CD14-positive monocyte (primary cell): ENCODE results near the gene NFYC. TPM values are rescaled to one million over a fixed set of nuclear protein-coding genes. Genes with fewer than 3 reads are reported as not detected.

Source experiments
- DNase-seq, 3 donors: peaks; one replicate each; pipeline ENCODE4 v3.0.0-alpha.2; 2011 to 2022
- H2AFZ ChIP-seq: 2 replicates; pipeline ENCODE4 v1.6.0; 2012; ENCODE audit warnings: mild to moderate bottlenecking, low read depth, low read length, inconsistent platforms; ENCODE audit not compliant: insufficient read depth, poor library complexity, severe bottlenecking
- H3K27ac ChIP-seq, 2 donors: 1 replicate in 1 of 2; 2 replicates in 1 of 2; pipeline ENCODE4 v1.5.1; 2012 to 2013; ENCODE audit warnings: low read length in 2 of 2, control low read depth in 1 of 2, inconsistent platforms in 1 of 2, low read depth in 1 of 2, mild to moderate bottlenecking in 1 of 2
- H3K27me3 ChIP-seq, 2 donors: one replicate each; pipeline versions ENCODE4 v1.6.0 to v1.6.1; 2011 to 2013; ENCODE audit warnings: low read length in 2 of 2; ENCODE audit not compliant: control insufficient read depth in 2 of 2, insufficient read depth in 2 of 2
- H3K36me3 ChIP-seq, 2 donors: replicated peaks in 1 of 2; 1 replicate in 1 of 2; 2 replicates in 1 of 2; pipeline versions ENCODE4 v1.5.1 to v1.6.1; 2012 to 2013; ENCODE audit warnings: low read length in 2 of 2, control low read depth in 1 of 2, inconsistent platforms in 1 of 2, mild to moderate bottlenecking in 1 of 2; ENCODE audit not compliant: insufficient read depth in 2 of 2, control insufficient read depth in 1 of 2
- H3K4me1 ChIP-seq, 2 donors: 1 replicate in 1 of 2; 2 replicates in 1 of 2; pipeline versions ENCODE4 v1.5.1 to v1.6.1; 2012 to 2013; ENCODE audit warnings: low read length in 2 of 2, control low read depth in 1 of 2, inconsistent platforms in 1 of 2, mild to moderate bottlenecking in 1 of 2, moderate library complexity in 1 of 2; ENCODE audit not compliant: insufficient read depth in 2 of 2, control insufficient read depth in 1 of 2
- H3K4me2 ChIP-seq: replicated peaks from 2 replicates; pipeline ENCODE3; 2012; ENCODE audit warnings: low read length, moderate library complexity, mild to moderate bottlenecking; ENCODE audit not compliant: poor library complexity, severe bottlenecking; ENCODE audit errors: extremely low read depth
- H3K4me3 ChIP-seq, 3 experiments: fragments of 200-600 bp in 1 of 3; sonication (generic) in 1 of 3; replicated peaks in 1 of 3; 1 replicate in 2 of 3; 2 replicates in 1 of 3; pipeline ENCODE4 v1.5.1; 2011 to 2013; ENCODE audit warnings: low read length in 3 of 3, mild to moderate bottlenecking in 3 of 3, control low read depth in 2 of 3, low read depth in 2 of 3, inconsistent platforms in 1 of 3, moderate library complexity in 1 of 3
- H3K79me2 ChIP-seq: 2 replicates; pipeline ENCODE4 v1.6.0; 2012; ENCODE audit warnings: mild to moderate bottlenecking, control low read depth, inconsistent platforms, low read length, moderate library complexity; ENCODE audit not compliant: insufficient read depth
- H3K9ac ChIP-seq: 2 replicates; pipeline ENCODE4 v1.6.0; 2017; ENCODE audit warnings: low read length, mild to moderate bottlenecking; ENCODE audit not compliant: insufficient read depth, poor library complexity, severe bottlenecking
- H3K9me3 ChIP-seq, 2 donors: replicated peaks in 1 of 2; 1 replicate in 1 of 2; 2 replicates in 1 of 2; pipeline versions ENCODE4 v1.5.1 to v1.6.1; 2012 to 2013; ENCODE audit warnings: low read length in 2 of 2, control low read depth in 1 of 2; ENCODE audit not compliant: control insufficient read depth in 1 of 2, insufficient read depth in 1 of 2
- H4K20me1 ChIP-seq: 2 replicates; pipeline ENCODE4 v1.6.0; 2012; ENCODE audit warnings: mild to moderate bottlenecking, low read length, control low read depth, moderate library complexity; ENCODE audit not compliant: insufficient read depth
- H3K27ac Mint-ChIP-seq, 7 donors: one replicate each; pipeline ENCODE4 v1.8.0; 2020; ENCODE audit warnings: mild to moderate bottlenecking in 7 of 7, mixed read lengths in 7 of 7, moderate library complexity in 6 of 7, inconsistent platforms in 2 of 7
- H3K27me3 Mint-ChIP-seq, 3 donors: one replicate each; pipeline ENCODE4 v1.8.0; 2021 to 2022; ENCODE audit warnings: low read depth in 3 of 3, mild to moderate bottlenecking in 3 of 3, mixed read lengths in 3 of 3, moderate library complexity in 3 of 3, inconsistent platforms in 1 of 3
- H3K36me3 Mint-ChIP-seq, 2 donors: one replicate each; pipeline ENCODE4 v1.8.0; 2020; ENCODE audit warnings: mixed read lengths in 2 of 2, inconsistent platforms in 1 of 2, mild to moderate bottlenecking in 1 of 2
- H3K4me1 Mint-ChIP-seq: one replicate; pipeline ENCODE4 v1.8.0; 2020; ENCODE audit warnings: mild to moderate bottlenecking, mixed read lengths
- H3K4me3 Mint-ChIP-seq, 2 donors: one replicate each; pipeline ENCODE4 v1.8.0; 2020; ENCODE audit warnings: mild to moderate bottlenecking in 2 of 2, mixed read lengths in 2 of 2, moderate library complexity in 1 of 2
- H3K9me3 Mint-ChIP-seq, 7 donors: one replicate each; pipeline ENCODE4 v1.8.0; 2020 to 2022; ENCODE audit warnings: mixed read lengths in 7 of 7, mild to moderate bottlenecking in 6 of 7, moderate library complexity in 6 of 7, inconsistent platforms in 2 of 7
- WGBS: methylation state at CpG from one replicate; pipeline ENCODE4 v1.1.5; 2013; ENCODE audit warnings: missing lambda C conversion rate; ENCODE audit not compliant: insufficient coverage; 5-methylcytosine and 5-hydroxymethylcytosine counted together
- intact Hi-C, 2 donors: fragments of 100-400 bp; cut with micrococcal nuclease; formaldehyde crosslinking; loops; one replicate each; pipeline versions ENCODE4 v1.15.0 to v1.15.1; 2023
- polyA plus RNA-seq, 3 donors: library from polyadenylated mRNA; depleted of rRNA in 1 of 3; unstranded in 2 of 3; stranded (reverse) in 1 of 3; fragments of 300-500 nt in 2 of 3; fragments of >200 nt in 1 of 3; fragmentation: Illumina TruSeq in 2 of 3; gene quantifications; 1 replicate in 2 of 3; 2 replicates in 1 of 3; pipeline ENCODE4 v1.2.3, GENCODE V29; 2012 to 2021
- TF ChIP-seq, protein P1 (sequence below): fragments of 200-600 bp; IDR thresholded peaks from one replicate; pipeline ENCODE4 v1.8.0; 2022; ENCODE audit warnings: antibody characterized with exemption, mild to moderate bottlenecking

NFYC gene
- polyA plus RNA-seq, 3 donors = 61.2 to 142 (median 68.2) TPM

GRCh38 chr1:40653851-40654537 lies 37.5 kb upstream of the NFYC start:
- no peaks in the 10 kb centered on the region for H3K79me2 ChIP-seq
- H3K9me3 ChIP-seq = no peaks in the 10 kb centered on the region
- peak overlapping the region in 1 of 7 donors; percentile 47 for H3K27ac Mint-ChIP-seq
- H3K9me3 Mint-ChIP-seq = no peaks in the 10 kb centered on the region
- no peaks in the 10 kb centered on the region for H4K20me1 ChIP-seq
- H2AFZ ChIP-seq = no peak overlapping the region
- intact Hi-C loops = no loop called here
- 53% methylated on average over 18 of the region's 35 CpGs for whole genome bisulfite sequencing
- peaks cover 3 to 13% (median 13%) of the 10 kb centered on the region in 3 donors for H3K27me3 Mint-ChIP-seq
- peaks cover 0 to 5% of the 10 kb centered on the region in 2 donors for H3K27me3 ChIP-seq
- H3K27ac ChIP-seq = no peak overlapping the region
- no peaks in the 10 kb centered on the region for H3K36me3 ChIP-seq
- no peak overlapping the region for H3K9ac ChIP-seq
- TF ChIP-seq, protein P1, sequence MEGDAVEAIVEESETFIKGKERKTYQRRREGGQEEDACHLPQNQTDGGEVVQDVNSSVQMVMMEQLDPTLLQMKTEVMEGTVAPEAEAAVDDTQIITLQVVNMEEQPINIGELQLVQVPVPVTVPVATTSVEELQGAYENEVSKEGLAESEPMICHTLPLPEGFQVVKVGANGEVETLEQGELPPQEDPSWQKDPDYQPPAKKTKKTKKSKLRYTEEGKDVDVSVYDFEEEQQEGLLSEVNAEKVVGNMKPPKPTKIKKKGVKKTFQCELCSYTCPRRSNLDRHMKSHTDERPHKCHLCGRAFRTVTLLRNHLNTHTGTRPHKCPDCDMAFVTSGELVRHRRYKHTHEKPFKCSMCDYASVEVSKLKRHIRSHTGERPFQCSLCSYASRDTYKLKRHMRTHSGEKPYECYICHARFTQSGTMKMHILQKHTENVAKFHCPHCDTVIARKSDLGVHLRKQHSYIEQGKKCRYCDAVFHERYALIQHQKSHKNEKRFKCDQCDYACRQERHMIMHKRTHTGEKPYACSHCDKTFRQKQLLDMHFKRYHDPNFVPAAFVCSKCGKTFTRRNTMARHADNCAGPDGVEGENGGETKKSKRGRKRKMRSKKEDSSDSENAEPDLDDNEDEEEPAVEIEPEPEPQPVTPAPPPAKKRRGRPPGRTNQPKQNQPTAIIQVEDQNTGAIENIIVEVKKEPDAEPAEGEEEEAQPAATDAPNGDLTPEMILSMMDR = no peak
- DNase-seq = no peak
- no peak overlapping the region for H3K4me3 ChIP-seq
- H3K4me2 ChIP-seq = no peak overlapping the region
- peak overlapping the region in 1 of 2 donors; percentile 68 for H3K4me3 Mint-ChIP-seq
- no peaks in the 10 kb centered on the region for H3K4me1 Mint-ChIP-seq
- no peaks in the 10 kb centered on the region for H3K36me3 Mint-ChIP-seq
- no peaks in the 10 kb centered on the region for H3K4me1 ChIP-seq

- Mint-ChIP-seq H3K9me3 (no peaks in the 10 kb centered on the region), H3K27ac (no peak overlapping the region), H3K4me1 (no peaks in the 10 kb centered on the region), H3K36me3 (no peaks in the 10 kb centered on the region), H3K27me3 (peaks cover 3 to 13% (median 10%) of the 10 kb centered on the region in 3 donors), H3K4me3 (no peak overlapping the region)
- no peak overlapping the region for H2AFZ ChIP-seq
- TF ChIP-seq, protein P1 = no peak
- H3K4me3 ChIP-seq = no peak overlapping the region
- H3K79me2 ChIP-seq = no peaks in the 10 kb centered on the region
- no peaks in the 10 kb centered on the region for H3K4me1 ChIP-seq
- WGBS = no CpG with 5 or more reads among the region's 7 CpGs
- H3K27ac ChIP-seq = no peak overlapping the region
- H4K20me1 ChIP-seq = no peaks in the 10 kb centered on the region
- no peak overlapping the region for H3K9ac ChIP-seq
- H3K27me3 ChIP-seq = peaks cover 0 to 3% of the 10 kb centered on the region in 2 donors
- intact Hi-C loops = no loop called here
- DNase-seq = no peak
- H3K36me3 ChIP-seq = no peaks in the 10 kb centered on the region
- H3K4me2 ChIP-seq = no peak overlapping the region
- no peaks in the 10 kb centered on the region for H3K9me3 ChIP-seq
Observed at GRCh38 chr1:40657046-40657445, 34.5 kb upstream of the NFYC start.
